CD4-positive, alpha-beta T cell treated with Interleukin-6 at 100 ng/mL for 8 hours (primary cell): ENCODE measurements around the gene ATP13A2.
"Not testable (repeated sequence)": the region's sequence is repeated elsewhere in the genome, so short reads cannot be mapped to it uniquely, and the experiment has no call there.

Experiments
- DNase-seq: peaks from one replicate; pipeline ENCODE4 v3.0.0-alpha.2; 2020; ENCODE audit warnings: mixed read lengths, low spot score

The ATP13A2 gene

DNA sequence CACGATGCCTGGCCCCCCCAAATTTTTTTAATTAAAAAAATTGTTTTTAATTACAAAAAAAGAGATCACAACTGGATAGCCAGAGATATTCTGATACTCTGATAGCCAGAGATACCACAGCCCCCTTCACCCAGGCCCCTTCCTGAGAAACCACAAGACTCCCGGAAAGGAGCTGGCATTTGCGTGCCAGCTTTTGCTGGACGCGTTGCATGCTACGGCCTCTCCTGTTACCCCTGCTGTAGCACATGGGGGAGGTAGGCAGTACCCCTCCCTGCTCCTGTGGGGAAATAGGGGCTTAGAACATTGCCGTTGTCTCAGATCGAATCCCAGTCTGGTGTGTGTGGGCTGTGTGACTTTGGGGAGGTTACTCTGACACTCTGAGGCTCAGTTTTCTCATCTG, 54.0 kb downstream of the ATP13A2 start:
- DNase-seq, result no peak

DNA sequence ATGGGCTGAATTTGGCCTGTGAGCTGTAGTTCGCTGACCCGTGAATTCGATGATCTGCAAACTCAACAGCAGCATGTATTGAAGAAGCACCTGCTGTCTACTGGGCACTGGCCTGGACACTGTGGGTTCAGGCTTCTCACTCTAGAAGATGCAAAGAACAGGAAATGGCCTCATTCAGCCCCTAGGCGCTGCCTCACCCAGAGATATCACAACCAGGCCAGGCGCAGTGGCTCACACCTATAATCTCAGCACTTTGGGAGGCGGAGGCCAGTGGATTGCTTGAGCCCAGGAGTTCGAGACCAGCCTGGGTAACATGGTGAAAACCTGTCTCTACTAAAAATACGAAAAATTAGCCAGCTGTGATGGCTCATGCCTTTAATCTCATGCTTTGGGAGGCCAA, 55.0 kb downstream of the ATP13A2 start:
- no peak for DNase-seq

DNA sequence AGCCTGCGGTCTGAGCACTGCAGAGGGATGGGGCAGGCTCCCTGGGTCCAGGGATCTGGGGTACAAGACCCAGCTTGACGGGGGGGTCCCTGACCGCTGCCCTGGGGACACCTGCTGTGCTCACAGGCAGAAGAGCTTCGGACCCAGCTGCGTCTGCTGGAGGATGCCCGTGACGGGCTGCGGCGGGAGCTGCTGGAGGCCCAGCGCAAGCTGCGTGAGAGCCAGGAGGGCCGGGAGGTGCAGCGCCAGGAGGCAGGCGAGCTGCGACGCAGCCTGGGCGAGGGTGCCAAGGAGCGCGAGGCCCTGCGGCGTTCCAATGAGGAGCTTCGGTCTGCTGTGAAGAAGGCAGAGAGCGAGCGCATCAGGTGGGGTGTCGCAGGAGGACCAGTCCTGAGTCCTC, 56.5 kb downstream of the ATP13A2 start:
- no peak for DNase-seq

DNA sequence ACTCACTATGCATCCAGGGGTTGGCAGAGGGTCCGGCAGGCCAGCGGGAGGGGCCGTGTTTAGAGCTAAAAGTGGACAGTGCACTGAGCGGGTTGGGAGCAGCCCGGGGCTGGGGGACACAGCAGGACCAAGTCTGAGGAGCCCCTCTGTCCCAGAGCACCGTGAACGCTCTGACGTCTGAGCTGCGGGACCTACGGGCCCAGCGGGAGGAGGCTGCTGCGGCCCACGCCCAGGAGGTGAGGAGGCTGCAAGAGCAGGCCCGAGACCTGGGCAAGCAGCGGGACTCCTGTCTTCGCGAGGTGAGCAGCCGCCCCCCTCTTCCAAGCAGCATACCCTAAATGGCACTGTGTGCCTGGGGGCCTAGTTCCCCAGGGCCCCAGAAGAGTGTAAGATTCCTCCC, 57.1 kb downstream of the ATP13A2 start:
- no peak for DNase-seq

GRCh38 chr1:16952376-16952775, 59.4 kb downstream of the ATP13A2 start:
- not testable (repeated sequence) for DNase-seq

DNA sequence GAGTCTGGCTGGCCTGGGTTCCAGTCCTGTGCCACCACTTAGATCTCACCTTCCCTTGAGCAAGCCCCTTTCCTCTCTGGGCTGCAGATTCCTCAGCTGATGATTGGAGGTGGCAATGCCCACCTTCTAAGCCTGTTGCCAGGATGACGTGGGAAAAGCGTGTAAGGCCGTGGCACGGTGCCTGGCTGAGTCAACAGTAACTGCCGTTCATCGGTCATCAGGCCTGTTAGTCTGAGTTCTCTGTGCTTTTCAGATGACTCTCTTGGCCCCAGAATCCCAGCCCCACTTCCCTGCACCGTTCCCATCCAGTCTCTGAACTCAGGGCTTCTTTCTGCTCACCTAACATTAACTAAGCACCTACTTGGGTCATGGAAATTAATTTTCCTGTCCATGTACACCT, 62.7 kb downstream of the ATP13A2 start:
- not testable (repeated sequence) for DNase-seq

DNA sequence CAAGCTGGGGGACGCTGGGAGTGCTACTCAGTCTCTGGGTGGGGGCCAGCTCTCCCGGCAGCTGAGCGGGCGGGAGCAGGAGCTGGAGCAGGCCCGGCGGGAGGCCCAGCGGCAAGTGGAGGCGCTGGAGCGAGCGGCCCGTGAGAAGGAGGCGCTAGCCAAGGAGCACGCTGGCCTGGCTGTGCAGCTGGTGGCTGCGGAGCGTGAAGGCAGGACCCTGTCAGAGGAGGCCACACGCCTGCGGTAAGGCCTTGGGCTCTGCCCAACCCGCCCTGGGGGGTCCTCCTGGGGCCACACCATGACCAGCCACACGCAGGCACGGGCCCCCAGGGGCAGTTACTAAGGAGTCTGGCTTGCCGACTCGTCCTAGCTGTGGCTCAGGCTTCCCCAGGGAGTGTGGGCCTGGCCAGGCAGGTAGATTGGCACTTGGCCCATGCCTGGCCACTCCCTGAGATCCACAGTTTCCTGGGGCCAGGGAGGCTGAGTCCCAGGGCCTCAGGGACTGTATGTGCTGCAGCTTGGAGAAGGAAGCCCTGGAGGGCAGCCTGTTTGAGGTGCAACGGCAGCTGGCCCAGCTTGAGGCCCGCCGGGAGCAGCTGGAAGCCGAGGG, 63.3 kb downstream of the ATP13A2 start:
- DNase-seq, result not testable (repeated sequence)

GRCh38 chr1:16946646-16947045, 65.1 kb downstream of the ATP13A2 start:
- DNase-seq, result no peak

GRCh38 chr1:16946185-16946584, 65.5 kb downstream of the ATP13A2 start:
- DNase-seq, result not testable (repeated sequence)

DNA sequence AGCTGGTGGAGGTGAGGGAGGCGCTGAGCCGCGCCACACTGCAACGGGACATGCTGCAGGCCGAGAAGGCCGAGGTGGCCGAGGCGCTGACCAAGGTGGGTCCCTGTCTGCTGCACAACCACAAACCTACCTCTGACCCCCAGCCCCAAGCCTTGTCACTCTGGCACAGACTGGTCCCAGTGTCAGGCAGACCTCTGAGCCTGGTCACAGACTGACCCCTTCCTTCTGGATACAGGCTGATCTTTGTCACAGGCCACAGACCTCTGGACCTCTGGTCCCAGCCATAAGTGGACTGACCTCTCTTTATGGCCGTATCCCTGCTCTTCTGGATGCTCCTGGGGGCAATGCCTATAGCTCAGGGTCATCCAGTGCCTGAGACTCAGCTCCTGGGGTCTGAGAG, 66.2 kb downstream of the ATP13A2 start:
- not testable (repeated sequence) for DNase-seq

GRCh38 chr1:16944038-16944437, 67.7 kb downstream of the ATP13A2 start:
- DNase-seq, result no peak

GRCh38 chr1:16939386-16940180, 72.1 kb downstream of the ATP13A2 start:
- not testable (repeated sequence) for DNase-seq

DNA sequence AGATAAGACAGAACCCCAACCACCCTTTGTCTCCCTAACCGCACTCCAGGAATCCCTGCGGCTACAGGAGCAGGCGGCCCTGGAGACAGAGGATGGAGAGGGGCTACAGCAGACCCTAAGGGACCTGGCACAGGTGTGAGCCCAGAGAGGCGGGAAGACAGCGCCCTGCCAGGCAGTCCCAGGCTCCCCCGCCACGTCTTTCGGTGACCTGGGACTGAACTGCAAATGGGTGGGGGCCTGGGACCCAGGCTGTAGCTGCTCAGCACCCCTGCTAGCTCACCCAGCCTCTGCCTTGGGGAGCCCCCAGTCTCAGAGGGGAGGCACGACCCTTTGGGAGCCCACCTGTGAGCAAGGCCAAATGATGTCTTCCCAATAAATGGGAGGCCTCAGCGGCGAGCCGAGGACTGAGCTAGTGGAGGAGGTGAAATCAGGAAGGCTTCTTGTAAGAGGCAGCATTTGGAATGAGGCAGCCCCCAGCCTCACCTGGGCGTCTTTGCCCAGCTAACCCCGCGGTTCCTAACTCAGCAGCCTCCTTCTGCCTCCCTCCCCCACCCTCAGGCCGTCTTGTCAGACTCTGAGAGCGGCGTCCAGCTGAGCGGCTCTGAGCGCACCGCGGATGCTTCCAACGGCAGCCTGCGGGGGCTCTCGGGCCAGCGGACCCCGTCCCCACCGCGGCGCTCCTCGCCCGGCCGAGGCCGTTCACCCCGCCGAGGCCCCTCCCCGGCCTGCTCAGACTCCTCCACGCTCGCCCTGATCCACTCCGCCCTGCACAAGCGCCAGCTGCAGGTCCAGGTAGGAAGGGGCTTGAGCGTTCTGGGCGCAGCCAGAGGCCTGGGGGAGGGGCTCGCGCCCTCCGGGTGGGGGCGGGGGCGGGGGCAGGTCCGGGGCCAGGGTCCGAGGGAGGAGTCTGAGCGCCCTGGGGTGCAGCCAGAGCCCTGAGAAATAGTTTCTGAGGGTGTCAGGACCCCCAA, 73.1 kb downstream of the ATP13A2 start:
- no peak for DNase-seq

DNA sequence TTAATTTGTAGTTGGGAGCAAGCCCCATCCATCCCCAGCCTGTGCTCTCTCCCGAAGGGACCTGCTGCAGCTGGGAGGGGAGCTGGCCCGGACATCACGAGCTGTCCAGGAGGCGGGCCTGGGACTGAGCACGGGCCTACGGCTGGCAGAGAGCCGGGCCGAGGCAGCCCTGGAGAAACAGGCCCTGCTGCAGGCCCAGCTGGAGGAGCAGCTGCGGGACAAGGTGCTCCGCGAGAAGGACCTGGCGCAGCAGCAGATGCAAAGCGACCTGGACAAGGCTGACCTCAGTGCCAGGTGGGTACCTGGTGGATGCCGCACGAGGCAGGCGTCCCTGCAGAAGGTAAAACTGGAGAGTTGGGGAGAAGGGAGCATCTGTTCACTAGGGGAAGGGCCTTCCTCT, 75.1 kb downstream of the ATP13A2 start:
- not testable (repeated sequence) for DNase-seq
